Liver (tissue), 3 donors: ENCODE measurements around the gene C3.

Source experiments
- CTCF ChIP-seq: fragments of 150-350 bp; IDR thresholded peaks from 2 replicates; pipeline ENCODE4 v1.5.1; 2017; ENCODE audit warnings: improper control_type of control experiment, low read depth, low read length; ENCODE audit not compliant: missing input control
- EGR1 ChIP-seq, 2 donors: IDR thresholded peaks; 2 replicates each; pipeline ENCODE4 v1.6.1; 2016 to 2018; ENCODE audit warnings: antibody characterized with exemption in 2 of 2, low read depth in 2 of 2
- FOXA1 ChIP-seq: IDR thresholded peaks from 2 replicates; pipeline ENCODE4 v1.6.1; 2016; ENCODE audit warnings: antibody characterized with exemption
- GABPA ChIP-seq, 2 donors: IDR thresholded peaks in 1 of 2; conservative IDR thresholded peaks in 1 of 2; 2 replicates each; pipeline ENCODE4 v1.6.1; 2016; ENCODE audit warnings: antibody characterized with exemption in 2 of 2, mild to moderate bottlenecking in 1 of 2, moderate library complexity in 1 of 2
- HNF4G ChIP-seq: IDR thresholded peaks from 2 replicates; pipeline ENCODE4 v1.6.1; 2016; ENCODE audit warnings: antibody characterized with exemption
- donor health status: healthy.
- donor health status: healthy.

GRCh38 chr19:6654347-6655310, 65.8 kb downstream of the C3 start:
- TF ChIP-seq CTCF: no peak
- TF ChIP-seq EGR1 (IDR thresholded peaks at IDR 0.05; ENCODE audit: low read depth in 2 of 2): no peak
- TF ChIP-seq GABPA (IDR thresholded peaks at IDR 0.05 in 1 of 2, conservative IDR thresholded peaks at IDR 0.05 in 1 of 2): no peak
- TF ChIP-seq FOXA1: no peak
- no peak for TF ChIP-seq HNF4G
